Hepatocyte (in vitro differentiated cells): Measurements from ENCODE around the gene NKX1-2. TPM values are rescaled to one million over a fixed set of nuclear protein-coding genes. Genes with fewer than 3 reads are reported as not detected.
A peak's percentile ranks its signal among the peaks of the same experiment; 100 is the strongest.

ENCODE experiments used
- DNase-seq: peaks from one replicate; pipeline ENCODE4 v3.0.0-alpha.2; 2016; ENCODE audit warnings: low spot score
- H2AFZ ChIP-seq: fragments of 200-600 bp; sonication (generic); 2 replicates; pipeline ENCODE4 v1.6.0; 2016; ENCODE audit warnings: antibody characterized with exemption, mild to moderate bottlenecking
- H3K27ac ChIP-seq: fragments of 200-600 bp; sonication (generic); 2 replicates; pipeline ENCODE4 v1.5.1; 2016; ENCODE audit warnings: mild to moderate bottlenecking
- H3K27me3 ChIP-seq: fragments of 200-600 bp; sonication (generic); 2 replicates; pipeline ENCODE4 v1.6.1; 2016
- H3K36me3 ChIP-seq: fragments of 200-600 bp; sonication (generic); replicated peaks from 2 replicates; pipeline ENCODE4 v1.5.1; 2016; ENCODE audit warnings: low read depth; ENCODE audit not compliant: insufficient read depth
- H3K4me1 ChIP-seq: fragments of 200-600 bp; sonication (generic); 2 replicates; pipeline ENCODE4 v1.5.1; 2016; ENCODE audit warnings: mild to moderate bottlenecking, moderate library complexity; ENCODE audit not compliant: insufficient read depth
- H3K4me2 ChIP-seq: fragments of 200-600 bp; sonication (generic); 2 replicates; pipeline ENCODE4 v1.6.0; 2016
- H3K4me3 ChIP-seq: fragments of 200-600 bp; sonication (generic); 2 replicates; pipeline ENCODE4 v1.5.1; 2016; ENCODE audit warnings: mild to moderate bottlenecking
- H3K79me2 ChIP-seq: fragments of 200-600 bp; sonication (generic); 2 replicates; pipeline ENCODE4 v1.6.0; 2017; ENCODE audit warnings: mild to moderate bottlenecking
- H3K9me2 ChIP-seq: fragments of 200-600 bp; sonication (generic); replicated peaks from 2 replicates; pipeline ENCODE4 v1.6.0; 2017; ENCODE audit warnings: mild to moderate bottlenecking; ENCODE audit not compliant: insufficient read depth
- H3K9me3 ChIP-seq: fragments of 200-600 bp; sonication (generic); 2 replicates; pipeline ENCODE4 v1.5.1; 2016; ENCODE audit warnings: low read depth, mild to moderate bottlenecking
- H4K20me1 ChIP-seq: fragments of 200-600 bp; sonication (generic); 2 replicates; pipeline ENCODE4 v1.6.0; 2016; ENCODE audit warnings: mild to moderate bottlenecking; ENCODE audit not compliant: insufficient read depth, poor library complexity, severe bottlenecking
- CTCF ChIP-seq: fragments of 200-600 bp; sonication (generic); IDR thresholded peaks from 2 replicates; pipeline ENCODE4 v1.5.1; 2016; ENCODE audit warnings: antibody characterized with exemption, mild to moderate bottlenecking; ENCODE audit not compliant: poor library complexity
- EZH2 ChIP-seq: fragments of 200-600 bp; sonication (generic); IDR thresholded peaks from 2 replicates; pipeline ENCODE4 v1.6.1; 2016; ENCODE audit warnings: antibody characterized with exemption, mild to moderate bottlenecking, borderline replicate concordance
- EZH2phosphoT487 ChIP-seq: fragments of 200-600 bp; sonication (generic); IDR thresholded peaks from one replicate; pipeline ENCODE4 v1.6.1; 2018; ENCODE audit warnings: antibody characterized with exemption, mild to moderate bottlenecking, low read depth, moderate library complexity; ENCODE audit not compliant: unreplicated experiment, severe bottlenecking
- WGBS: methylation state at CpG from one replicate; pipeline ENCODE4 v1.1.6; 2016; ENCODE audit warnings: low lambda C conversion rate; ENCODE audit errors: missing lambda C conversion rate; 5-methylcytosine and 5-hydroxymethylcytosine counted together
- polyA plus RNA-seq: library from polyadenylated mRNA; unstranded; fragments of >200 nt; fragmentation: Nextera tagmentation; extraction: Ambion mirVana; gene quantifications from 2 replicates; pipeline ENCODE4 v1.2.1, GENCODE V29; 2016
- total RNA-seq: library from RNA; depleted of rRNA; stranded (reverse); fragments of >200 nt; gene quantifications from 2 replicates; pipeline ENCODE4 v1.2.3, GENCODE V29; 2014

NKX1-2 gene
- total and polyA plus RNA-seq, 2 experiments from 2014 or later = 0.22 to 2.0 TPM

- Histone ChIP-seq H3K9me3 (no peaks in the 10 kb centered on the region), H3K27ac (no peak overlapping the region), H3K4me2 (no peak overlapping the region), H3K4me1 (peaks cover 6% of the 10 kb centered on the region), H4K20me1 (no peaks in the 10 kb centered on the region), H3K4me3 (no peak overlapping the region), H3K27me3 (no peaks in the 10 kb centered on the region), H2AFZ (no peak overlapping the region), H3K9me2 (no peaks in the 10 kb centered on the region), H3K36me3 (no peaks in the 10 kb centered on the region), H3K79me2 (no peaks in the 10 kb centered on the region)
- no peak for DNase-seq
- TF ChIP-seq CTCF (no peak), EZH2phosphoT487 (no peak), EZH2 (no peak)
- 62% methylated on average over 5 of the region's 5 CpGs for WGBS
These were observed 31.0 kb upstream of the NKX1-2 start for GRCh38 chr10:124480860-124481259.

DNA sequence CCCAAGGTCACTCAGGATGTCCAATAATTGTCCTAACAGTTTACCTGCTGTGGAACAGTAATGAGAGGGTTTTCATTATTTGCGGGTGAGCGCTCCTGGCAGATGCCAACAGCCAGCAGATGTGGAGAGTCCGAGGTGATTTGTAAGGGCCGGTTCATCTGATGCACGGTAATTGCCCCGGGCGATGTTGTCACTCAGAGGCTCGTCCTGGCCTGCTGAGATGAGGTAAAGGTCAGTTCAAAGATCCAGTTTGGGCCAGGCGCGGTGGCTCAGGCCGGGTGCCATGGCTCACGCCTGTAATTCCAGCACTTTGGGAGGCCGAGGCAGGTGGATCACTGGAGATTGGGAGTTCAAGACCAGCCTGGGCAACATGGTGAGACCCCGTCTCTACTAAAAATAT, 28.7 kb upstream of the NKX1-2 start:
- DNase-seq = no peak
- 89% methylated on average over 14 of the region's 14 CpGs for WGBS
- no peaks in the 10 kb centered on the region for H3K79me2 ChIP-seq

DNA sequence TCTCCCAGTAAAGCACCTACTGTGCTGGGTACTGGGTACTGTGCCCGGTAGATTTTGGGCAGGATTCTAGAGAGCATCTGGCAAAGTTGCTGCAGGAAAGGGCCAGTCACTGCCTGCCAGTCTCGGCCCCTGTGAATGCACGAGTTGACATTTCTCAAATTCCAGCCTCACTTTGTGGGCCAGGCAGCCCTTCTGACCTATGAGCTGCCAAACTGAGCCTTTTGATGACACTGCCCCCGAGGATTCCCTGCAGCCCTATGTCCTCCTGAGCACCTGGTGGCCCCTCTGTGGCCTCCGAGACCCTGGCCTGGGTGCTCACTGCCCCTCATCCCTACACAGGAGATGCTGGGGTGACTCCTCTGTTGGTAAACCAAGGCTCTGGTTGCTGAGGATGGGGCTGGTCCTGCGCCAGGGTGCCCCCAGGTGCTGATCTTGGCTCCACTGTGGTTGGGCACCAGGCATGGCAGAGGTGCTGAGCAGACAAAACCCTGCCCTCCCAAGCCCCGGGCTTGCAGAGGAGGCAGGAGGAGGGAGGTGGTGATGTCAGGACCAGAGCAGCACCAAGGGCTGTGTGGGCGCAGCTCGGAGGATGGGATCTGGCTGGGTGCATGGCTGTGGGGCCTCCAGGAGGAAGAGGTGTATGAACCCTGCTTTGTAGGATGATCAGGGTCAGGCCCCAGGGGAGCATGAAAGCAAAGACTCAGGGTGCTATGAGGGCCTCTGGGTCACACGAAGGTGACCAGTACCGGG, 28.0 kb upstream of the NKX1-2 start:
- no peaks in the 10 kb centered on the region for H3K9me3 ChIP-seq
- H4K20me1 ChIP-seq = no peaks in the 10 kb centered on the region
- no peak for DNase-seq
- no peak overlapping the region for H3K4me2 ChIP-seq
- H3K4me1 ChIP-seq = peaks cover 10% of the 10 kb centered on the region
- WGBS = 69% methylated on average over 9 of the region's 11 CpGs
- no peak overlapping the region for H3K27ac ChIP-seq
- H3K27me3 ChIP-seq = no peaks in the 10 kb centered on the region
- no peak overlapping the region for H2AFZ ChIP-seq
- TF ChIP-seq EZH2 (no peak), CTCF (no peak), EZH2phosphoT487 (no peak)
- H3K4me3 ChIP-seq = no peak overlapping the region
- no peaks in the 10 kb centered on the region for H3K9me2 ChIP-seq
- no peaks in the 10 kb centered on the region for H3K79me2 ChIP-seq
- no peaks in the 10 kb centered on the region for H3K36me3 ChIP-seq

More for the DNA sequence above, 28.7 kb upstream of the NKX1-2 start:
- Histone ChIP-seq H3K27ac (no peak overlapping the region), H3K27me3 (no peaks in the 10 kb centered on the region), H4K20me1 (no peaks in the 10 kb centered on the region), H3K36me3 (no peaks in the 10 kb centered on the region), H3K4me3 (no peak overlapping the region), H2AFZ (no peak overlapping the region), H3K4me1 (peaks cover 10% of the 10 kb centered on the region), H3K4me2 (no peak overlapping the region), H3K9me3 (no peaks in the 10 kb centered on the region), H3K9me2 (no peaks in the 10 kb centered on the region)
- TF ChIP-seq EZH2phosphoT487 (no peak), EZH2 (no peak)

- H3K27me3 ChIP-seq = no peaks in the 10 kb centered on the region
- peak; percentile 85 for DNase-seq
- H3K4me2 ChIP-seq = peak overlapping the region; percentile 23
- H4K20me1 ChIP-seq = no peaks in the 10 kb centered on the region
- no peak overlapping the region for H3K4me3 ChIP-seq
- peaks cover 10% of the 10 kb centered on the region for H3K4me1 ChIP-seq
- whole genome bisulfite sequencing = 84% methylated on average over 22 of the region's 23 CpGs
- no peaks in the 10 kb centered on the region for H3K36me3 ChIP-seq
- H3K79me2 ChIP-seq = no peaks in the 10 kb centered on the region
- no peak overlapping the region for H2AFZ ChIP-seq
- H3K9me2 ChIP-seq = no peaks in the 10 kb centered on the region
- no peak for TF ChIP-seq EZH2phosphoT487
- H3K9me3 ChIP-seq = no peaks in the 10 kb centered on the region
- H3K27ac ChIP-seq = peak overlapping the region; percentile 90
These were observed 26.3 kb upstream of the NKX1-2 start for GRCh38 chr10:124476043-124476725.
